LNCAP (cell line): ENCODE measurements around the gene PRR5L.

Source experiments
- CTCF ChIP-seq: fragments of 450-650 bp; IDR thresholded peaks from 2 replicates; pipeline ENCODE4 v1.5.1; 2017; ENCODE audit warnings: mild to moderate bottlenecking

Gene PRR5L

DNA sequence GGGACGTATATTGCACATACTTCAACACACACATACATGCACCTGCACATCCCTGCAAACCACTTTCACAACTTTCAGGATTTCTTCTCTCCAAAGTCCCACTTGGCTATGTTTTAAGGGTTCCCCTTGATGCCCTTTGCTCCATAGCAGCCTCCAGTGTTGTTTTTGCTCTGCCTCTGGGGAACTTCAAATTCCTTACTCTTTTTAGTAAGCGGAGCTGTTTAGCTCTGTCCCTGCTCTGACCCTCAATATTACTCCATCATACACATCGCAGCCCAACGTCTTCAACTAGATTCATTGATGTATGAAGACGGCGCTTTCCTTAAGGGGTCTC is 18.3 kb downstream of the PRR5L start:
- no peak for TF ChIP-seq CTCF

- no peak for TF ChIP-seq CTCF
Observed at GRCh38 chr11:36316049-36316448, 20.0 kb downstream of the PRR5L start.

DNA sequence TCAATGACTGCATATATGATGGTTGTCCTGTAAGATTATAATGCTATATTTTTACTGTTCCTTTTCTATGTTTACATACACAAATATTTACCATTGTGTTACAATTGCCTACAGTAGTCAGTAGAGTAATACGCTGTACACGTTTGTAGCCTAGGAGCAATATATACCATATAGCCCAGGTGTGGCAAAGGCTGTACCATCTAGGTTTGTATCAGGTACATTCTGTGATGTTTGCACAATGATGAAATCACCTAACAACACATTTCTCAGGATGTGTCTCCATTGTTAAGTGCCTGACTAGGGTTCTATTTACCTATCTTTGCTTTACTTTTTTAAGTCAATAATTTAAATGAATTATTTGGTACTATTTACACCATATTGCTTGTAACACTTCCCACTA is 21.9 kb downstream of the PRR5L start:
- no peak for TF ChIP-seq CTCF

DNA sequence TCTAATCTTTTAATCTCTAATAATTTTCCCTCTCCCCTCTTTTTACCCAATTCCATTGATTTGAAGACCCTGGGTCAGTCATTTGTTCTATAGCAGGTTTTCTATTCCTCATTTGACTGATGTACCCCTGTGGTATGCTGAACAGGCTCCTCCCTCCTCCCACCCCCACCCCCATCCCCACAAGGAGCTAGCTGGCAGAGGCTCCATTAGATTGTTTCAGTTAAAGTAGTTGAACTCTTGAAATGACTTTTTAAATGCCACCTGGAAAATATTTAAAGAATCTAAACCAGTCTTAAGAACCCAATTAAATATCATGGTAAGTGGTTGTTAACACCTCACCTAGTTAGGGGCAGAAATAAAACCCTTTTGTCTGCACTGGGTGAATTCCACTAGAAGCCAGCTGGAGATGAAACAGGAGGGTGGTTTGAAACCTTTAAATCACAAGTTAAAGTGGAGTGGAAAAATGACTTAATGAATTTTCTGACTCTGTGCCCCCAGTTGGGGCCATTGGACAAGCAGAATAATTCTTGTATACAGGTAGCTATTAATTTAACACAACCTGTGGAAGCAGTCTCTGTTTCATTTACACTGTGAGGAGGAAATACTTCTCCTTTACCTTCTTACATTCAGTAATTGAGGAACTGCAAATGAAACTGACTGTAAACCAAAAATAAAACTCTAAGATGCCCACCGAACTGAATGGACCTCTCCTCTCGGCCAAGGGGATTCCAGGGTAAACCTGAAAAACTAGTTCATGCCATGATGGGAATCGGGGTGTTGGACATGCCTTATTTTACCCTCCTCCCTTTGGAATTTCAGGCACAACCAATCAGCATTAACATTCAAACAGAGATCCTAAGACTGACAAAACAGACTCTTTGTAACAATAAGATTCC is 30.7 kb downstream of the PRR5L start:
- TF ChIP-seq CTCF: no peak

DNA sequence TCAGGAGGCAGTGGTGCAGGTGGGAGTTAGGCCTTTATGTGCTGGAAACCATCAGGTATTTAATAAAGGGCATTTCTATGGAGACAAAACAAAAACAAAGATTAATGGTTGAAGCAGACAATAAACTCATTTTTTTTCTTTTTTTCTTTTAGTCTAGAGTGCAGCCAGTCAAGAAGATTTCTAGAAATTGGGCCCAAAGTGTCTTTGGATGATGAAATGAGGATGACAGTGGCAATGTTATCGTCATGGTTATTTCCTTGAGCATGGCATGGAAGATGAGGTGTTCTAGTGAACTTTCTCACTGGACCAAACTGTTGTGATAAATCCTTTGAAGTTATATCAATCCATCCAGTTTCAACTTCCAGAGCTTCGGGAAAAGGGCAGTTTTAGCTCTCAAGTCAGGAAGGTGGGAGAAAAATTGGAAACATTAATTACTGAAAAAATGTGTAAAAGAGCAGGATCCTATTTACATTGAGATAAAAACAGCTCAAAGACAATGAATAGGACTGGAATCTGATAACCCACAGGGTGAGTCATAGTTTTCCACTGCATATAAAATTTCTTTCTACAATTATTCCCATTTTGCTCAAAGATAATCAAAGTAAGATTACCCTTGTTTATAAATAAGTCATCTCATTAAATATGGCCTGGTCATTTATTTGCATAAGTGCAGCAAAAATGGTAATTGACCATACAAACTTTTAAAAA is 33.0 kb downstream of the PRR5L start:
- TF ChIP-seq CTCF: no peak

- TF ChIP-seq CTCF: no peak
Observed at GRCh38 chr11:36330411-36330810, 34.3 kb downstream of the PRR5L start.

- TF ChIP-seq CTCF: no peak
Observed at GRCh38 chr11:36333468-36333867, 37.4 kb downstream of the PRR5L start.
